Breast epithelium (tissue), 3 donors: ENCODE data around the gene SLC25A45.

Source experiments
- POLR2A ChIP-seq: fragments of 450-650 bp; IDR thresholded peaks from one replicate; pipeline ENCODE4 v1.6.1; 2016; ENCODE audit warnings: antibody characterized with exemption, mild to moderate bottlenecking, moderate library complexity
- POLR2AphosphoS5 ChIP-seq, 3 donors: sonication (generic); formaldehyde crosslinking; IDR thresholded peaks; one replicate each; pipeline ENCODE4 v1.6.1; 2017; ENCODE audit warnings: antibody characterized with exemption in 3 of 3
- TF ChIP-seq, protein P1 (sequence below), 3 donors: fragments of 450-650 bp; IDR thresholded peaks; one replicate each; pipeline ENCODE4 v1.5.1; 2016 to 2017; ENCODE audit warnings: antibody characterized with exemption in 3 of 3, mild to moderate bottlenecking in 3 of 3, moderate library complexity in 3 of 3

DNA sequence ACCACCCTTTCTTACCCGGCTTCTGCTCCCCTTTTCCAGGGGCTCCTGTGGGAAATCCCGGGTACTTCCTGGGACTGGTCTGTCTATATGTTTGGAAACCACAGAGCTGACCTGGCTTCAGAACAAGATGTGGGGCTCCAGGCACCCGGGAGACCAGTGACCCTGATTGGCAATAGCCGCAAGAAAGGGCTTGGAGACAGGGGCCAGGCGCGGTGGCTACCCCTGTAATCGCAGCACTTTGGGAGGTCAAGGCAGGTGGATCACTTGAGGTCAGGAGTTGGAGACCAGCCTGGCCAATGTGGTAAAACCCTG is 37.0 kb upstream of the SLC25A45 start:
- TF ChIP-seq POLR2A (no peak), POLR2AphosphoS5 (IDR thresholded peaks at IDR 0.05) (no peak)
- TF ChIP-seq, protein P1, sequence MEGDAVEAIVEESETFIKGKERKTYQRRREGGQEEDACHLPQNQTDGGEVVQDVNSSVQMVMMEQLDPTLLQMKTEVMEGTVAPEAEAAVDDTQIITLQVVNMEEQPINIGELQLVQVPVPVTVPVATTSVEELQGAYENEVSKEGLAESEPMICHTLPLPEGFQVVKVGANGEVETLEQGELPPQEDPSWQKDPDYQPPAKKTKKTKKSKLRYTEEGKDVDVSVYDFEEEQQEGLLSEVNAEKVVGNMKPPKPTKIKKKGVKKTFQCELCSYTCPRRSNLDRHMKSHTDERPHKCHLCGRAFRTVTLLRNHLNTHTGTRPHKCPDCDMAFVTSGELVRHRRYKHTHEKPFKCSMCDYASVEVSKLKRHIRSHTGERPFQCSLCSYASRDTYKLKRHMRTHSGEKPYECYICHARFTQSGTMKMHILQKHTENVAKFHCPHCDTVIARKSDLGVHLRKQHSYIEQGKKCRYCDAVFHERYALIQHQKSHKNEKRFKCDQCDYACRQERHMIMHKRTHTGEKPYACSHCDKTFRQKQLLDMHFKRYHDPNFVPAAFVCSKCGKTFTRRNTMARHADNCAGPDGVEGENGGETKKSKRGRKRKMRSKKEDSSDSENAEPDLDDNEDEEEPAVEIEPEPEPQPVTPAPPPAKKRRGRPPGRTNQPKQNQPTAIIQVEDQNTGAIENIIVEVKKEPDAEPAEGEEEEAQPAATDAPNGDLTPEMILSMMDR (IDR thresholded peaks at IDR 0.05), result peak in 1 of 3 donors; percentile 22
